ENCODE measurements around the gene EXD1. TPM values are rescaled to one million over a fixed set of nuclear protein-coding genes. Genes with fewer than 3 reads are reported as not detected.

Gene EXD1
- total and polyA plus RNA-seq, 2 of the 13 experiments (the other 11 are each of a cell fraction or from before 2014, with no cell fraction given): not detected

DNA sequence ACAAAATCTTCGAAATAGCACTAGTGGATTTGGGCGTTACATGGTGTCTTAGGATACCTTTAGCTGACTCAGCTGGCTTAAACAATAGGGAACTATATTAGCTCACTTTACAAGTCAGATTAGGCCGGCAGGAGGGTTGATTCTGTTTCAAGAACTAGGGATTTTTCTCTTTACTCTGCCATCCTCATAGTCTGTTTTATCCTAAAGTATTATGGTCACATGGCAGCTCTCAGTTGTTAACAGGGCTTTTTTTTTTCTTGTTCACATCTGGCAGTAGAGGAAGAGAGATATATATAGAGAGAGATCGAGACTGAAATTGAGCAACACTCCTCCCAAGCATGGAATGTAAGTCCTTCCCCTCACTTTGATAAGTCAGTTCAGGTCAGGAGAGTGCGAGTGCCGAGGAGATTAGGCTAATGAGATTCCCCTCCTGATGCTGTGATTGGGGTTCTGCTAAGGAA, 33.4 kb upstream of the EXD1 start:
- DNase-seq (ENCODE audit: low spot score) (no peak), FAIRE-seq (no peak), ATAC-seq (no peak)
- H3K9me3 ChIP-seq (ENCODE audit: low read length): no peaks in the 10 kb centered on the region
- no peak overlapping the region for H3K9ac ChIP-seq (ENCODE audit: insufficient read depth, low read depth, low read length)
- no peak overlapping the region for H2AFZ ChIP-seq (ENCODE audit: low read length)
- TF ChIP-seq MAFK (conservative IDR thresholded peaks at IDR 0.05 in 1 of 2, IDR thresholded peaks at IDR 0.05 in 1 of 2; ENCODE audit: low read length in 2 of 2) (peak in 1 of 2 experiments; percentile 46; a peak in 1 of 4 replicates), ZNF335 (CRISPR knock-in tag; IDR thresholded peaks at IDR 0.05) (no peak), ZBED4 (CRISPR knock-in tag; IDR thresholded peaks at IDR 0.05; ENCODE audit: borderline replicate concordance) (no peak), SOX13 (IDR thresholded peaks at IDR 0.05) (no peak), SOX13 (CRISPR knock-in tag; conservative IDR thresholded peaks at IDR 0.05 in 1 of 2, IDR thresholded peaks at IDR 0.05 in 1 of 2) (no peak), SAP130 (CRISPR knock-in tag; IDR thresholded peaks at IDR 0.05; ENCODE audit: low read depth) (no peak), SALL2 (CRISPR knock-in tag; IDR thresholded peaks at IDR 0.05) (no peak), ZNF30 (CRISPR knock-in tag; IDR thresholded peaks at IDR 0.05) (no peak), MAFF (IDR thresholded peaks at IDR 0.05; ENCODE audit: low read depth, low read length) (peak; percentile 33; the same call in 1 of the 2 replicates), ZNF7 (CRISPR knock-in tag; IDR thresholded peaks at IDR 0.05) (no peak), ZNF792 (CRISPR knock-in tag; IDR thresholded peaks at IDR 0.05) (no peak), ZFY (CRISPR knock-in tag; IDR thresholded peaks at IDR 0.05) (no peak), GATA4 (IDR thresholded peaks at IDR 0.05; ENCODE audit: borderline replicate concordance, low read depth) (no peak), NONO (IDR thresholded peaks at IDR 0.05) (no peak), NONO (CRISPR knock-in tag; conservative IDR thresholded peaks at IDR 0.05) (no peak)
- H3K27me3 ChIP-seq (ENCODE audit: control insufficient read depth in 1 of 2, insufficient read depth in 2 of 2, low read length in 2 of 2): no peaks in the 10 kb centered on the region
- CTCF ChIA-PET (ENCODE audit: low intra/inter-chr PET ratio, low total read pairs): no interaction called here
- H3K36me3 ChIP-seq (replicated peaks in 1 of 2; ENCODE audit: control insufficient read depth in 1 of 2, insufficient read depth in 2 of 2, low read length in 2 of 2): peaks cover 7 to 17% of the 10 kb centered on the region in 2 experiments; a peak in 4 of 5 replicates
- H3K79me2 ChIP-seq (ENCODE audit: insufficient read depth, low read length): no peaks in the 10 kb centered on the region
- POLR2A ChIA-PET: no interaction called here
- no peak overlapping the region for H3K4me3 ChIP-seq (replicated peaks in 1 of 3; ENCODE audit: insufficient read depth in 1 of 3, low read depth in 2 of 3, low read length in 3 of 3)
- H3K27ac ChIP-seq (ENCODE audit: extremely low read length, insufficient read depth, low read length): no peak overlapping the region
- WGBS (ENCODE audit: low lambda C conversion rate): 93% methylated on average over 6 of the region's 6 CpGs
- H4K20me1 ChIP-seq (ENCODE audit: insufficient read depth, low read length): no peaks in the 10 kb centered on the region
- no TSS peak for BruUV-seq (replicated peaks)
- H3K4me1 ChIP-seq (ENCODE audit: insufficient read depth, low read length): peaks cover 46% of the 10 kb centered on the region
- intact Hi-C loops (cut with micrococcal nuclease; ENCODE audit: unreplicated experiment) (no loop called here), in situ Hi-C loops (cut with HindIII; ENCODE audit: extremely low pct_ligation_motif_present, low pct_unique_long_range_greater_than_20kb) (no loop called here)
- no peak overlapping the region for H3K4me2 ChIP-seq (ENCODE audit: low read depth, low read length)

All from HepG2 (cell line).